Endothelial cell (in vitro differentiated cells): Measurements from ENCODE around the gene MYL5. TPM values are rescaled to one million over a fixed set of nuclear protein-coding genes. Genes with fewer than 3 reads are reported as not detected.

Source experiments
- DNase-seq: peaks from one replicate; pipeline ENCODE4 v3.0.0; 2021; ENCODE audit warnings: low spot score
- H3K27ac Mint-ChIP-seq: one replicate; pipeline ENCODE4 v1.8.0; 2021; ENCODE audit warnings: mixed read lengths, inconsistent platforms; ENCODE audit not compliant: unreplicated experiment
- H3K27me3 Mint-ChIP-seq: one replicate; pipeline ENCODE4 v1.8.0; 2021; ENCODE audit warnings: mild to moderate bottlenecking, moderate library complexity, mixed read lengths, inconsistent platforms; ENCODE audit not compliant: unreplicated experiment
- H3K36me3 Mint-ChIP-seq: one replicate; pipeline ENCODE4 v1.8.0; 2021; ENCODE audit warnings: mild to moderate bottlenecking, low read depth, mixed read lengths, inconsistent platforms; ENCODE audit not compliant: unreplicated experiment
- H3K4me1 Mint-ChIP-seq: one replicate; pipeline ENCODE4 v1.8.0; 2021; ENCODE audit warnings: mild to moderate bottlenecking, mixed read lengths, inconsistent platforms; ENCODE audit not compliant: unreplicated experiment
- H3K4me3 Mint-ChIP-seq: one replicate; pipeline ENCODE4 v1.8.0; 2021; ENCODE audit warnings: mild to moderate bottlenecking, mixed read lengths, inconsistent platforms; ENCODE audit not compliant: unreplicated experiment
- H3K9me3 Mint-ChIP-seq: one replicate; pipeline ENCODE4 v1.8.0; 2021; ENCODE audit warnings: mixed read lengths, inconsistent platforms; ENCODE audit not compliant: unreplicated experiment
- total RNA-seq: library from RNA; stranded (reverse); fragmentation: NEBNext Ultra II Directional; extraction: Animal tissue kit (Norgen Biotek cat#: 25700); gene quantifications from one replicate; pipeline ENCODE4 v1.2.1, GENCODE V29; 2021; ENCODE audit not compliant: unreplicated experiment
- TF ChIP-seq, protein P1 (sequence below): fragments of 200-600 bp; sonication (generic); IDR thresholded peaks from one replicate; pipeline ENCODE4 v1.5.0; 2021; ENCODE audit warnings: antibody characterized with exemption; ENCODE audit not compliant: unreplicated experiment

Gene MYL5
- total RNA-seq, 1 donor from 2014 or later = 23.2 TPM

DNA sequence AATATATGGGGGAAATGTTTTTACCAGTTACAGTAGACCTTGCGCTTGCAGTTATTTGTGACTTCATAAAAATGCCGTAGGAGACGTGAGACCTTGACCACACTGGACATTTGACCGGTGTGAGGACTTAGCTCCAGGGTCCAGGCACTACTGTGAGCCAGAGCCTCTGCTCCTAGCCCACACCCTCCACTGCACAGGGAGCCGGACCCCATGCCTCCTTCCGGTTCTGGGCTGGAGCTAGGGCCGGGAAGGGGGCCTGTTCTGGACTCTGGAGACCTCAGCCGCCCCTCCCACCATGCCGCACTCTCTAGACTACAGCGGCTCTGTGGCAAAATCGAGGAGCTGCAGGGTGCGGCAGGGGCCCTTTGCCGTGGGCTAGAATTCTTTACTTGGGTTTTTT is 36.6 kb downstream of the MYL5 start:
- peaks cover 21% of the 10 kb centered on the region for H3K4me1 Mint-ChIP-seq
- H3K36me3 Mint-ChIP-seq = peaks cover 21% of the 10 kb centered on the region
- H3K27ac Mint-ChIP-seq = no peak overlapping the region
- H3K4me3 Mint-ChIP-seq = no peak overlapping the region
- H3K9me3 Mint-ChIP-seq = no peaks in the 10 kb centered on the region
- TF ChIP-seq, protein P1, sequence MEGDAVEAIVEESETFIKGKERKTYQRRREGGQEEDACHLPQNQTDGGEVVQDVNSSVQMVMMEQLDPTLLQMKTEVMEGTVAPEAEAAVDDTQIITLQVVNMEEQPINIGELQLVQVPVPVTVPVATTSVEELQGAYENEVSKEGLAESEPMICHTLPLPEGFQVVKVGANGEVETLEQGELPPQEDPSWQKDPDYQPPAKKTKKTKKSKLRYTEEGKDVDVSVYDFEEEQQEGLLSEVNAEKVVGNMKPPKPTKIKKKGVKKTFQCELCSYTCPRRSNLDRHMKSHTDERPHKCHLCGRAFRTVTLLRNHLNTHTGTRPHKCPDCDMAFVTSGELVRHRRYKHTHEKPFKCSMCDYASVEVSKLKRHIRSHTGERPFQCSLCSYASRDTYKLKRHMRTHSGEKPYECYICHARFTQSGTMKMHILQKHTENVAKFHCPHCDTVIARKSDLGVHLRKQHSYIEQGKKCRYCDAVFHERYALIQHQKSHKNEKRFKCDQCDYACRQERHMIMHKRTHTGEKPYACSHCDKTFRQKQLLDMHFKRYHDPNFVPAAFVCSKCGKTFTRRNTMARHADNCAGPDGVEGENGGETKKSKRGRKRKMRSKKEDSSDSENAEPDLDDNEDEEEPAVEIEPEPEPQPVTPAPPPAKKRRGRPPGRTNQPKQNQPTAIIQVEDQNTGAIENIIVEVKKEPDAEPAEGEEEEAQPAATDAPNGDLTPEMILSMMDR = no peak
- peaks cover 5% of the 10 kb centered on the region for H3K27me3 Mint-ChIP-seq
- DNase-seq = no peak

DNA sequence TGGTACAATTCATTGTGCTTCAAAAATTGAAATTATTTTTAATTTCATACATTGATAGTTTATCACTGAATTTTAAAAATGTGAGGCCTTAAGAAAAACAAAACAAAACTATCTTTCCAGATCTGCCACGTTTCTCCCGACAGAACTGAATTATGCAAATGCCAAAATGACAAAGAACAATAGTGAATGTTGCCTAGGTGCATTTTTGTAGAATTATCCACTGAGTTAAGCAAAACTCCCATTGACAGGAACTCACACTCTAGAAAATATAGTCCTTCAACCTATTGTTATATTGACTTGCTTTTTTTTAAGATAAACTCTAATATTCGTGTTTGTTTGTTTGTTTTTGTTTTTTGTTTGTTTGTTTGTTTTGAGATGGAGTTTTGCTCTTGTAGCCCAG is 37.8 kb downstream of the MYL5 start:
- H3K4me3 Mint-ChIP-seq = no peak overlapping the region
- H3K36me3 Mint-ChIP-seq = peaks cover 21% of the 10 kb centered on the region
- H3K27ac Mint-ChIP-seq = no peak overlapping the region
- H3K27me3 Mint-ChIP-seq = peaks cover 5% of the 10 kb centered on the region
- DNase-seq = no peak
- peaks cover 23% of the 10 kb centered on the region for H3K4me1 Mint-ChIP-seq
- H3K9me3 Mint-ChIP-seq = no peaks in the 10 kb centered on the region
- TF ChIP-seq, protein P1 = no peak

DNA sequence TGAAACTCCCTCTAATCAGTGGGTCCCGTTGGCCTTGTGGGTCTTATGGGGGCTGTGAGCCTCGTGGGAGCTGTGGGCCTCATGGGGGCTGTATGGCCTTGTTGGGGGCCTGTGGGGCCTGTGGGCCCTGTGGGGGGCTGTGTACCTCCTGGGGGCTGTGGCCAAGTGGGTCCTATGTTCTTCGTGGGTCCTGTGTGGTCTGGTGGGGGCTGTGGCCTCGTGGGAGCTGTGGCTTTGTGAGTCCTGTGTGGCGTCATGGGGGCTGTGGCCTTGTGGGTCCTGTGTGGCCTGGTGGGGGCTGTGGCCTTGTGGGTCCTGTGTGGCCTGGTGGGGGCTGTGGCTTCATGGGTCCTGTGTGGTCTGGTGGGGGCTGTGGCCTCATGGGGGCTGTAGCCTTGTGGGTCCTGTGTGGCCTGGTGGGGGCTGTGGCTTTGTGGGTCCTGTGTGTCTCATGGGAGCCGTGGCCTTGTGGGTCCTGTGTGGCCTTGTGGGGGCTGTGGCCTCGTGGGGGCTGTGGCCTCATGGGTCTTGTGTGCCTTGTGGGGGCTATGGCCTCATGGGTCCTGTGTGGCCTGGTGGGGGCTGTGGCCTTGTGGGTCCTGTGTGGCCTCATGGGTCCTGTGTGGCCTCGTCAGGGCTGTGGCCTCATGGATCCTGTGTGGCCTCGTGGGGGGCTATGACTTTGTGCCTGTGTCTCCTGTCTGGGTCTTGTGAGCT is 38.7 kb downstream of the MYL5 start:
- Mint-ChIP-seq H3K4me1 (peaks cover 23% of the 10 kb centered on the region), H3K36me3 (peaks cover 21% of the 10 kb centered on the region), H3K27me3 (peaks cover 5% of the 10 kb centered on the region), H3K4me3 (no peak overlapping the region), H3K27ac (no peak overlapping the region), H3K9me3 (no peaks in the 10 kb centered on the region)
- TF ChIP-seq, protein P1 = no peak
- no peak for DNase-seq

DNA sequence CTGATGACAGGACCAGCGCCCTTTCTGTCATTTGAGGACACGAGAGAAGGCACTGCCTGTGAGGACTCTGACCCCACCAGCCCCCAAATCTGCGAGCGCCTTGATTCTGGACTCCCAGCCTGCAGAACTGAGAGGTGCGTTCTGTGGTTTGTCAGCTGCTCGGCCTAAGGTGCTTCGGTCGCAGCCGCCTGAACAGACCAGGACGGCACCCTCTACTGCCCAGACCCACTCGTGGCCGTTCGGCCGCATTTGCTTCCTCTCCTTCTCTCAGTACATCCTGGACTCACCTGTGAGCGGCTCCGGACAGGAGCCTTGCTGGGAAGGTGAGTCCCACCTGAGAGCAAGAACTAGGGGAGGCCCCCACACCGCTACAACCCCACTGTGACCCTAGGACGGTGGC is 39.7 kb downstream of the MYL5 start:
- H3K27me3 Mint-ChIP-seq = peaks cover 4% of the 10 kb centered on the region
- peaks cover 17% of the 10 kb centered on the region for H3K4me1 Mint-ChIP-seq
- H3K36me3 Mint-ChIP-seq = peaks cover 15% of the 10 kb centered on the region
- H3K27ac Mint-ChIP-seq = peak overlapping the region; percentile 18
- TF ChIP-seq, protein P1 = no peak
- H3K9me3 Mint-ChIP-seq = no peaks in the 10 kb centered on the region
- no peak for DNase-seq
- H3K4me3 Mint-ChIP-seq = no peak overlapping the region

DNA sequence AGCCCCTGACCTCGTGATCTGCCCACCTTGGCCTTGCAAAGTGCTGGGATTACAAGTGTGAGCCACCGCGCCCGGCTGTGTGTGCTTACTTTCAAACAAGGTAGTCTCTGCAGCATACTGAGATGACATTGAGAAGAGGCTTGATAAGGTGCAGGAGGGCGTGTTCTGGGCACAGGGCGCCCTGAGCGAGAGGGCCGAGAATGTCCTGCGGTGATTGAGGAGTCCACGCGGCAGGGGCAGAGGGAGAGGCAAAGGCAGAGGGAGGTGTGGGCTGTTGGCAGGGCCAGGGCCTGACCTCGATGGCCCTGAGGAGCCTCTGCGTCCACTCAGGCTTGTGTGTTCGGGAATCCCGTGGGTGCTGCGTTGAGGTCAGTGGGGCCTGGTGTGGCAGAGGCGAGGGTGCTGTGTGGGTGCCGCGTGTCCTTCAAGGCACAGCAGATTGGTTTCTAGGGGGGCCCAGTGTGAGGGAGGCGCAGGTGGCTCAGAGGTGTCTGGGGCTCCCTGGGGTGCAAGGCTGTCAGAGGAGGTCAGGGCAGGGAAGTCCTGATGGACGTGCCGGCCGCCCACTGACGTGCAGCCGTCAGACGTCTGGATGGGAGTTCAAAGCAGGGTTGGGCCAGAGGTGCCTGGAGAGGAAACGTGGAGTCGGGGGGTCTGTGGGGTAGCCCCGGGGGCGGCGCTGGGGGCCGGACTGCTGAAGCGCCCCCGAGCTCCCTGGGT is 43.4 kb downstream of the MYL5 start:
- peak overlapping the region; percentile 61 for H3K27ac Mint-ChIP-seq
- no peaks in the 10 kb centered on the region for H3K9me3 Mint-ChIP-seq
- peaks cover 29% of the 10 kb centered on the region for H3K36me3 Mint-ChIP-seq
- H3K27me3 Mint-ChIP-seq = peaks cover 15% of the 10 kb centered on the region
- TF ChIP-seq, protein P1 = no peak
- DNase-seq = no peak
- no peak overlapping the region for H3K4me3 Mint-ChIP-seq
- H3K4me1 Mint-ChIP-seq = peaks cover 9% of the 10 kb centered on the region
